GM21526 (cell line): Measurements from ENCODE around the gene ZBTB7C.

Experiments
- ATAC-seq: cut with Tn5 transposase; IDR thresholded peaks from one replicate; pipeline ENCODE4 v1.9.1; 2021; ENCODE audit warnings: moderate library complexity; ENCODE audit not compliant: unreplicated experiment, low FRiP score

The ZBTB7C gene

GRCh38 chr18:48393170-48393569 is 16.0 kb downstream of the ZBTB7C start:
- no peak for ATAC-seq

- no peak for ATAC-seq
These were observed 16.9 kb downstream of the ZBTB7C start for GRCh38 chr18:48392268-48392667.

DNA sequence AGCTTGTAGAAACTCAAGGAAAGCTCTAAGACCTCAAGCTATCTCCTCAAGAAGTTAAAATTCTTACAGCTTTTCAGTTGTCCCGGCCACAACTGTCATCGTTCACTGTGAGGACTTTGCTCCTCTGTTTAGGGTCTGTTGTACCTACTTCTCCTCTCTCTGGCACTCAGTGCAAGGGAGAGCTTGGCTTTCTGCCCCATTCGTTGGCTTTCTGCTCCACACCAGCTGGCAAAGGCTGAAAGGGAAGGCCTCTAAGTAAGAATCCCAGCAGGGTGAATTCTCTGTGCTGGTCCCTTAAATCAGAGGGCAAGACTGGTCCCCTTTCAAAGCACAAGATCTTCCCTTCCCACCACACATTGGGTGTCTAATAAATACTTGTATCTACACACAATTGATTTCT is 17.3 kb downstream of the ZBTB7C start:
- no peak for ATAC-seq

DNA sequence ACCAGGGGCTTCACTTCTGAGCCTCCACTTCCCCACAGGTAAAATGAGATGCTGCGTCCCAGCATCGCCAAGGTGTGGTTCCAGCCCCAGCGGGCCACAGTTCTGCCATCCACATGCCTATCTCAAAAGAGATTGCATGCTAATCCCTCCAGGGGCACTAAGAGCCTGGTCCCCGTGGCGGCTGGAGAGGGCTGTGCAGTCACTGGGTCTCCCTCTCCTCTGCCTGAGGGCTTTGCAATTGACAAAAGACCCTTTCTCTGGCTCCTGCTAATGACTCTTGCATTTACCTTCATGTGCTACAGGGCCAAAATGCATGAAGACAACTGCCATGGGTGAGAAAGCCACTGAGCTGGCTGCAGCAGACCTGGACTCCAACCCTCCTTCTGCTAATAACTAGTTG is 18.5 kb downstream of the ZBTB7C start:
- ATAC-seq, result no peak

GRCh38 chr18:48388478-48388877 is 20.7 kb downstream of the ZBTB7C start:
- no peak for ATAC-seq

DNA sequence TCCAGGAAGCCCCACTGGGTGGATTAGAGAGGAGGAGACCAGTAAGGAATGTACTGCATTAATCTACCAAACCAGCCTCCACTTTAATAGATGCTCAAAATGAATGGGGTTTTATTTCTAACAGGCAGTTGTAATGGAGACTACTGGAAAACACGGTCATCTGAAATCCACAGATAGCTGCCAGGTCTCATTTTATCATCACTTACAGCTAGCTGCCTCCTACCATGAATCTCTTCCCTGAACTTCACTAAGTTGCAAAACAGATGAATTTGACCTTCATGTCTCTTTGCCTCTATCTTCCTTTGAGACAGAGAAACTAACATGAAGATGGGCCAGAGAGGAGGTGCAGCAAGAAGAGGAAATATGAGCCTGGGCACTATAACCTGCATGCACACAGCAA is 21.9 kb downstream of the ZBTB7C start:
- no peak for ATAC-seq

- no peak for ATAC-seq
These were observed 23.6 kb downstream of the ZBTB7C start for GRCh38 chr18:48385596-48385995.

DNA sequence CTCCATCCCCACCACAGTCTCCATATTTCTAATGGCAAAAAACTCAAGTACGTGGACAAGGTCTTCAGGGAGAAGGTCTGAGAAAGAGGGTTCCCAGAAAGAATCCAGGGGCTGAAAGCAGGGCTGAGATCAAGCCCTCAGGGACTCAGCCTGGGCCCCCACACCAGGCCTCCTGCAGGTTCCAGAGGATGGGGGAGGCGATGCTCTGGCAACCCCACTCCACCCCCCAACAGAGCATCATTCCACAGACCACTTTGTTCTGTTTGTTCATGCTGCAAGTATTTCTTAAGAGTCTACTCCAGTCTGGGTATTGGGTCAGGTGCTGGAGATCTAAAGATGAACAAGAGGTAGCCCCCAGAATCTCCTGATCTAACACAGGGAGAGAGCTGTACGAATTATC is 32.2 kb downstream of the ZBTB7C start:
- ATAC-seq, result no peak

DNA sequence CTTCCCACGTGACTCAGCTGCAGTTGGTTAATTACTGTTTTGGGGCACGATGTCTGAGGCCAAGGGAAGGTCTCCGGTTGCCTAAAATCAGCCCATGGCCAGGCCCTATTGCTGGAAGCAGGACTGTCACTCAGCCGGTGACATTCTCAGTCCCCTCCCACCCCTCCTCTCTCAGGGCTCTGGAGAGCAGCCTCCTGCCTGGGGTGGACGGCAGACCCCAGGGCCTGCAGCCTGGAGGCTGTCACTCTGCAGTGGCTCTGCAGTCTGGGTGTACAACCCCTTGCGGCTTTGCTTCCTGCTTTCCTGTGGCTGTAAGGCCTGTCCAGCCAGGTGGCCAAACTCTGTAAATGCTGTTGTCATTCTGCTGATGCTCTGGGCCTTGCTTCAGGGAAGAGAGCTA is 32.8 kb downstream of the ZBTB7C start:
- no peak for ATAC-seq

- ATAC-seq, result no peak
These were observed 33.9 kb downstream of the ZBTB7C start for GRCh38 chr18:48375150-48375800.

DNA sequence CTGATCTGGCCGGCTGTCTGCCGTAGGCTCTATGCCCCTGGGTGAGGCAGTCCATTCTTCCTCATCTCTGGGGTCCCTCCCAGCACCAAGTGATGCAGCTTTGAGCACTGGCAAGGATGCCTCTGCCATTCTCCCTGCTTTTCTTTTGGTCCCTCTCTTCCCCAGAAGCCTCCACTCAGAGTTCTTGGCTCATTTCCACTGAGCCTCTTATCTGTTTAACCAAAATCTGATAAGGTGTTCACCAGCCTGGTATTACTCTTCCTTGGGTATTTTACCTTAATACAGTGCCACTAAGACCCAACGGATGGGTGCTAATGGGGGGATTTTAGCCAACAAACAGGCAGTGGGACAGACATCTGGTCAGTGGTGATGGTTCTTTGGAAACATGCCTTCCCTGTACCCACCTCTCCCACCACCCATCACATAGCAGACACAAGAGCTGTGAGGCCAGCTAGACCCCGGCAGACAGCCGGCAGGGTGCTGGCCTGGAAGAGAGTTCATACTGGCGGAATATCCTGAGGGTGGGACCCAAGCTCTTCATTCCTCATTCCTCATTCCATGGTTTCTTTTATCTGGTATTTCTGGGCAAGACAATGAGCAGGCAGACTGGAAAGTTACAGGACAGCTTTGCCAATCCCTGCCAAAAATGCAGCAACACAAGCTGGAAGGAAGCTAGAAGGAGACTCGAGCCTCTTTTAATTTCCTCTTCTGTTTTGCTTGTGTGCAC is 34.6 kb downstream of the ZBTB7C start:
- ATAC-seq, result no peak

- ATAC-seq, result no peak
These were observed 37.2 kb downstream of the ZBTB7C start for GRCh38 chr18:48371854-48372602.

DNA sequence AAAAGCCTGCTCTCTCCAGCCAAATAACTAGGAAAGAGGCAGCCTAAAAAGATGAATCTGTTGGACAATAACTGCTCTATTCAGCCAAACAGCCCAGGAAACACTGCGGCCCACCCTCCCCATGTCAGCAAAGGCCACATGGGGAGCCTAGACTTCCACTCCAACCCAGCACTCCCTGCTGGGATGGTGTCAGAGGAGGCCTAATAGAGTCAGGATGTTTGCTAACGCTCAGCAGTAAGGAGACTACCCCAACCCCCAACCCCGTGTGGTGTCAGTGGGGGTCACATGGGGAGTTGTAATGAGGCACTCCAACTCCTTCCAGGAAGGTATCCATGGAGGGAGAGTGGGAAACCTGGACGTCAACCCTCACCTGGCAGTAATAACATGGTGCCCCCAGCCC is 41.6 kb downstream of the ZBTB7C start:
- no peak for ATAC-seq

DNA sequence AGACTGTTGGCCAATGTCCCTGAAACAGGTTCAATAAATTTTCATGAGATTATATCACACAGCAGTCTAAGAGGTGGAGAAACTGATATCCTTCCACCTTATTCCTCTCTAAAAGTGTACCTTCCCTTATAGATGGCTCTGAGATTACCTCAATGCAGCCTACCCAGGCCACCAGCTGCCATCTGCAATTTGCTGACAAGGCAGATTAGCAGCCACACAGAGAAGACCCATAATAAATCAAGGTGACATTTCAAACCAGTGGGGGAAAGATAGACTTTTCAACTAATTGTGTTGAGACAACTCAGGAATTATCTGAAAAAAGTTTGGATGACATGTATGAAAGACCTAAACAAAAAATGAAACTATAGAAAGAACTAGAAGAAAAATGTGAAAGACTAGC is 43.2 kb downstream of the ZBTB7C start:
- ATAC-seq, result no peak

GRCh38 chr18:48364146-48364545 is 45.0 kb downstream of the ZBTB7C start:
- ATAC-seq, result no peak

DNA sequence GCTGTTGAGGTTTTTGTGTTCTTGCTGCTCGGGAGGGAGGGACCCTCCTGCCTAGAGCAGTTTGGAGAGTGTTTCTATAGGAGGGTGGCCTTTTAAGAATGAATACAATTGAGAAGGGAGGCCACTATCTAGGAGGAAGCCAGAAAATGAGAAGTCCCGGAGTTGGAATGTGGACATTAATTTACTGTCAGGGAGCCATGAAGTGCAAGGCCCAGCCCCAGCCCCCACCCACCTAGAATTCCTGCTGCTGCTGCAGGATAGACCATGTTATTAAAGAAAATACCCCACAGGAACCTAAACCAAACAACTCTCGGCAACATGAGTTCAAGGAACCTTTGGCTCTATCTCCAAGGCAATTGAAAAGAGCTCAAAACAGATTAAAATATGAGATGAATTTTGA is 46.0 kb downstream of the ZBTB7C start:
- ATAC-seq, result no peak

GRCh38 chr18:48361801-48362200 is 47.4 kb downstream of the ZBTB7C start:
- ATAC-seq, result no peak

DNA sequence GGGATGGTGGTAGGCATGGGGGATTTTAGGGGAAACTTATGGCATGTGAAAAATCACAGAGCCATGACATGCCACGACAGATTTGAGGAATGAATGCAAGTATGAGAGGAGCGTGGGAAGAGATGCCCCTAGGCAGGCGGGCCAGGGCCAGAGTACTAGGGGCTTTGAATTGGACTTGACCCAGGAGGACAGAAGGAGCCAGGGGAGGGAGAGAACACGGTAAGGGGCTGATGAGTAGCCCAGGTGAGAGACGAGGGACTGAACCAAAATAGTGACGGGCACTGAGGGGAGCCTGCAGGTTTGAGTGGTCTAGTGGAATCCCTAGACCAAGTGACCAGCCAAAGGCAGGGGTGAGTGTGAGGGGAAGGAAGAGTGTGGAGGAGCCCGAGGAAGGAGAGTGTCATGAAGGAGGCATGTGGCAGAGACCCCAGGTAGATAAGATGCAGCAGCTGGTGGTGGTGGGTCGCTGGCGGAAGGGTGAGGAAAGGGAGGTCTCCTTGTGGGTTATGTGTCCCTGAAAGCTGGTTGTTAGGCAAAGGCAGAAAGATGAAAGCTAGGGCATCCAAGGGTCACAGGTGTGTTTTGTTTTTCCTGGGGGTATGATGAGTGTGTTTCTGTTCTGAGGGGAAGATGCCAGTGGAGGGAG is 48.7 kb downstream of the ZBTB7C start:
- ATAC-seq, result no peak

DNA sequence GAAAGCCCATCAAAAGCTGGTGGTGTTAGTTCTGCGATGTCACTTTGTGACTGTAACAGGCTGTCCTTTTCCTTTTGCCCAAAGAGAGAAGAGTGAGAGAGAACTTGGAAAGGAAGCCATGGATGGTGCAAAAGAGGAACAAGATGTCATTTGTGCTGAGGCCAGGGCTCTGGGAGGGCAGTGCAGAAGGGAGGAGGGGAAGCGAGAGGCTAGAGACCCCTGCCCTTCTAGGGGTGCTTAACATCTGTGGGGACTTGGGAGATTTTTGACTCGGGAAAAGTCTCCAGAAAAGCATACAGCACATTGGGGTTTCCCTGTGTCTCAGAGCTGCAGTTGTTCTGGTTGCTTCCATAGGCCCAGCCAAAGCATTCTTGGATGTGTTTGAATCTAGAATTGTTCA is 49.6 kb downstream of the ZBTB7C start:
- no peak for ATAC-seq

- ATAC-seq, result no peak
These were observed 50.3 kb downstream of the ZBTB7C start for GRCh38 chr18:48358868-48359267.

GRCh38 chr18:48356909-48357631 is 52.1 kb downstream of the ZBTB7C start:
- ATAC-seq, result no peak
